ENCODE data around the gene OR2S2.

DNA sequence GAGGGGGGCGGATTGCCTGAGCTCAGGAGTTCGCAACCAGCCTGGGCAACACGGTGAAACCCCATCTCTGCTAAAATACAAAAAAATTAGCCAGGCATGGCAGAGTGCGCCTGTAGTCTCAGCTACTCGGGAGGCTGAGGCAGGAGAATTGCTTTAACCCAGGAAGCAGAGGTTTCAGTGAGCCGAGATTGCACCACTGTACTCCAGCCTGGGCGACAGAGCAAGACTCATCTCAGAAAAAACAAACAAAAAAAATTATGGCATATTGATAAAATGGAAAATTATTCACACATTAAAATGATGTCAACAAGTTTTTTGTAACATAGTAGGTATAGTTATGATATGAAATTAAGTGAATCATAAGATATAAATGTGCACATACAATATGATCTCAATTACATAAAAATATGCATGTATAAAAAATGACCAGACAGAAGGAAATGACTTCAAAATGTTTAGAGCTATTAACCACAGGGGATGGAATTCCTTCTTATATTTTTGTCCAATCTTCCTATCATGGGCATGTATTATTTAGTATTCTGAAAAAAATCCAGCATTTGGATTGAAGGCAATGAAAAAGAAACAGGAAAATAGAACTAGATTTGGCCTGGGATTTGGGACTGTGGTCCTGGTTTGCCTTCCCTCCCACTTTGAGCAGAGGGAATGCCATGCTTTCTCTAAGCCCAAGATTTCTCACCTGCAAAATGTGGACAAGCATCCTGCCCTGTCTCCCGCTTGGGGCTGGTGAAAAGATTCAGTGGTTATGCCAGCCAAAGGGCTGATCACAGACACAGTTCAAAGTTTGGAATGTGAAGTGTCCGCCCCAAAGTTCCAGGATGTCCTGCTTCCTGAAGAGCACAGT lies 29.1 kb downstream of the OR2S2 start:
- TF ChIP-seq ELF4 (IDR thresholded peaks at IDR 0.05) (no peak), ZNF384 (IDR thresholded peaks at IDR 0.05) (no peak), TARDBP (IDR thresholded peaks at IDR 0.05) (no peak), FOXA1 (IDR thresholded peaks at IDR 0.05) (no peak), FOXM1 (IDR thresholded peaks at IDR 0.05; ENCODE audit: borderline replicate concordance) (no peak)

Measured in HEK293T (cell line).